ENCODE results near the gene DDC.
A peak's percentile ranks its signal among the peaks of the same experiment; 100 is the strongest.

DDC gene

DNA sequence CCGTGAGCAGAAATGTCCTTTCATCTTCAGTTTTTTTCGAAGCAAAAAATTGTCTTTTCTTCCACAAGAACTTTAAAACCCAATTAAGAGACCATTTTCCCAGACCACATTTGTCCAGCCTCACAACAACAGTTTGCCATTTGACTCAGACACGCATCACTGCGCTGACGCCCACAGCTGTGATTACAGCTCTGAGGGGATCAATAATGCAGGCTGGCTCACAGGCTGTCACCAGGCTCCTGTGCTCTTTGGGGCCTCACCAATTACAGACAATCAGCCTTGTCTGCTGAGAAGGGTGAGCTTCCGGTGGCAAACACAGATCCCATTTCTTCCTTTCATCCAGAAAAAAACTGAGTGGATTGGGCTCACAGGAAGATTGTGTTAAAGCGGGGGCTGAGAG is 33.3 kb downstream of the DDC start (continued):
- TF ChIP-seq ISL1 (CRISPR knock-in tag; IDR thresholded peaks at IDR 0.05) (no peak), ZNF8 (CRISPR knock-in tag; IDR thresholded peaks at IDR 0.05) (no peak), TOX (CRISPR knock-in tag; IDR thresholded peaks at IDR 0.05; ENCODE audit: borderline replicate concordance) (no peak), RARB (CRISPR knock-in tag; IDR thresholded peaks at IDR 0.05) (no peak), ZNF565 (CRISPR knock-in tag; conservative IDR thresholded peaks at IDR 0.05; ENCODE audit: low read depth) (no peak), CSDC2 (CRISPR knock-in tag; IDR thresholded peaks at IDR 0.05) (no peak), OSR1 (CRISPR knock-in tag; IDR thresholded peaks at IDR 0.05) (no peak), ESRRG (CRISPR knock-in tag; IDR thresholded peaks at IDR 0.05) (no peak)

GRCh38 chr7:50531401-50531911 is 33.7 kb downstream of the DDC start:
- ATAC-seq = peak; percentile 17; the same call in 1 of the 3 replicates

More at GRCh38 chr7:50531401-50531911, 33.7 kb downstream of the DDC start:
- TF ChIP-seq ZNF70 (CRISPR knock-in tag; IDR thresholded peaks at IDR 0.05) = 0 out of 2 replicates have a peak, but pooled peaks have one; percentile 52
- TF ChIP-seq RARB (CRISPR knock-in tag; IDR thresholded peaks at IDR 0.05) = no peak
- TF ChIP-seq BACH2 (CRISPR knock-in tag; IDR thresholded peaks at IDR 0.05; ENCODE audit: borderline replicate concordance) = no peak
- no peak for TF ChIP-seq ZC3H10 (CRISPR knock-in tag; IDR thresholded peaks at IDR 0.05)
- TF ChIP-seq TOX (CRISPR knock-in tag; IDR thresholded peaks at IDR 0.05; ENCODE audit: borderline replicate concordance) = no peak
- TF ChIP-seq SNAI2 (CRISPR knock-in tag; IDR thresholded peaks at IDR 0.05) = no peak; the same call in 1 of the 2 replicates
- no peak for TF ChIP-seq POU6F1 (CRISPR knock-in tag; IDR thresholded peaks at IDR 0.05; ENCODE audit: borderline replicate concordance, low read depth)
- no peak for TF ChIP-seq PATZ1 (CRISPR knock-in tag; IDR thresholded peaks at IDR 0.05; ENCODE audit: borderline replicate concordance)
- TF ChIP-seq PPARA (CRISPR knock-in tag; IDR thresholded peaks at IDR 0.05; ENCODE audit: borderline replicate concordance) = 0 out of 2 replicates have a peak, but pooled peaks have one; percentile 61
- TF ChIP-seq ZFP30 (CRISPR knock-in tag; IDR thresholded peaks at IDR 0.05) = no peak
- TF ChIP-seq ZFP3 (CRISPR knock-in tag; IDR thresholded peaks at IDR 0.05) = no peak
- no peak for TF ChIP-seq ISL1 (CRISPR knock-in tag; IDR thresholded peaks at IDR 0.05)
- TF ChIP-seq ARNTL (CRISPR knock-in tag; IDR thresholded peaks at IDR 0.05; ENCODE audit: borderline replicate concordance, low read depth) = no peak
- TF ChIP-seq CSDC2 (CRISPR knock-in tag; IDR thresholded peaks at IDR 0.05) = no peak
- TF ChIP-seq, protein P1, sequence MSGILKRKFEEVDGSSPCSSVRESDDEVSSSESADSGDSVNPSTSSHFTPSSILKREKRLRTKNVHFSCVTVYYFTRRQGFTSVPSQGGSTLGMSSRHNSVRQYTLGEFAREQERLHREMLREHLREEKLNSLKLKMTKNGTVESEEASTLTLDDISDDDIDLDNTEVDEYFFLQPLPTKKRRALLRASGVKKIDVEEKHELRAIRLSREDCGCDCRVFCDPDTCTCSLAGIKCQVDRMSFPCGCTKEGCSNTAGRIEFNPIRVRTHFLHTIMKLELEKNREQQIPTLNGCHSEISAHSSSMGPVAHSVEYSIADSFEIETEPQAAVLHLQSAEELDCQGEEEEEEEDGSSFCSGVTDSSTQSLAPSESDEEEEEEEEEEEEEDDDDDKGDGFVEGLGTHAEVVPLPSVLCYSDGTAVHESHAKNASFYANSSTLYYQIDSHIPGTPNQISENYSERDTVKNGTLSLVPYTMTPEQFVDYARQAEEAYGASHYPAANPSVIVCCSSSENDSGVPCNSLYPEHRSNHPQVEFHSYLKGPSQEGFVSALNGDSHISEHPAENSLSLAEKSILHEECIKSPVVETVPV (CRISPR knock-in tag; IDR thresholded peaks at IDR 0.05) = no peak
- TF ChIP-seq OSR1 (CRISPR knock-in tag; IDR thresholded peaks at IDR 0.05) = no peak
- TF ChIP-seq ZNF565 (CRISPR knock-in tag; conservative IDR thresholded peaks at IDR 0.05; ENCODE audit: low read depth) = no peak
- TF ChIP-seq TCF4 (CRISPR knock-in tag; IDR thresholded peaks at IDR 0.05; ENCODE audit: borderline replicate concordance) = peak; percentile 58
- TF ChIP-seq, protein P2, sequence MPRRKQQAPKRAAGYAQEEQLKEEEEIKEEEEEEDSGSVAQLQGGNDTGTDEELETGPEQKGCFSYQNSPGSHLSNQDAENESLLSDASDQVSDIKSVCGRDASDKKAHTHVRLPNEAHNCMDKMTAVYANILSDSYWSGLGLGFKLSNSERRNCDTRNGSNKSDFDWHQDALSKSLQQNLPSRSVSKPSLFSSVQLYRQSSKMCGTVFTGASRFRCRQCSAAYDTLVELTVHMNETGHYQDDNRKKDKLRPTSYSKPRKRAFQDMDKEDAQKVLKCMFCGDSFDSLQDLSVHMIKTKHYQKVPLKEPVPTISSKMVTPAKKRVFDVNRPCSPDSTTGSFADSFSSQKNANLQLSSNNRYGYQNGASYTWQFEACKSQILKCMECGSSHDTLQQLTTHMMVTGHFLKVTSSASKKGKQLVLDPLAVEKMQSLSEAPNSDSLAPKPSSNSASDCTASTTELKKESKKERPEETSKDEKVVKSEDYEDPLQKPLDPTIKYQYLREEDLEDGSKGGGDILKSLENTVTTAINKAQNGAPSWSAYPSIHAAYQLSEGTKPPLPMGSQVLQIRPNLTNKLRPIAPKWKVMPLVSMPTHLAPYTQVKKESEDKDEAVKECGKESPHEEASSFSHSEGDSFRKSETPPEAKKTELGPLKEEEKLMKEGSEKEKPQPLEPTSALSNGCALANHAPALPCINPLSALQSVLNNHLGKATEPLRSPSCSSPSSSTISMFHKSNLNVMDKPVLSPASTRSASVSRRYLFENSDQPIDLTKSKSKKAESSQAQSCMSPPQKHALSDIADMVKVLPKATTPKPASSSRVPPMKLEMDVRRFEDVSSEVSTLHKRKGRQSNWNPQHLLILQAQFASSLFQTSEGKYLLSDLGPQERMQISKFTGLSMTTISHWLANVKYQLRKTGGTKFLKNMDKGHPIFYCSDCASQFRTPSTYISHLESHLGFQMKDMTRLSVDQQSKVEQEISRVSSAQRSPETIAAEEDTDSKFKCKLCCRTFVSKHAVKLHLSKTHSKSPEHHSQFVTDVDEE (CRISPR knock-in tag; IDR thresholded peaks at IDR 0.05) = peak; percentile 43; the same call in 1 of the 2 replicates
